ENCODE data around the gene SESTD1.

The SESTD1 gene

DNA sequence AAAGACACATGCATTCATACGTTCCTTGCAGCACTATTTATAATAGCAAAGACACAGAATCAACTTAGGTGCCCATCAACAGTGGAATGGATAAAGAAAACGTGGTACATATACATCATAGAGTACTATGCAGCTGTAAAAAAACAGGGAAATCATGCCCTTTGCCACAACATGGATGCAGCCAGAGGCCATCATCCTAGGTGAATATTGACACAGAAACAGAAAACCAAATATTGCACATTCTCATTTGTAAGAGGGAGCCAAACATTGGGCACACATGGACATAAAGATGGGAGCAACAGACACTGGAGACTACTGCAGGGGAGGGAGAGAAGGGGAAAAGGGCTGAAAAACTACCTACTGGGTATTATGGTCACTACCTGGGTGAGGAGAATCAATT, 73.5 kb downstream of the SESTD1 start:
- no peak overlapping the region for H3K9ac ChIP-seq (ENCODE audit: low read length)
- H3K36me3 ChIP-seq (ENCODE audit: control insufficient read depth, insufficient read depth, low read length) = no peaks in the 10 kb centered on the region
- H3K27me3 ChIP-seq (ENCODE audit: control insufficient read depth, insufficient read depth, low read length) = no peaks in the 10 kb centered on the region
- H3K4me1 ChIP-seq (ENCODE audit: control insufficient read depth, insufficient read depth, low read length) = no peaks in the 10 kb centered on the region
- H3K4me3 ChIP-seq (ENCODE audit: low read length) = no peak overlapping the region
- H3K27ac ChIP-seq (ENCODE audit: low read depth, low read length) = no peak overlapping the region

DNA sequence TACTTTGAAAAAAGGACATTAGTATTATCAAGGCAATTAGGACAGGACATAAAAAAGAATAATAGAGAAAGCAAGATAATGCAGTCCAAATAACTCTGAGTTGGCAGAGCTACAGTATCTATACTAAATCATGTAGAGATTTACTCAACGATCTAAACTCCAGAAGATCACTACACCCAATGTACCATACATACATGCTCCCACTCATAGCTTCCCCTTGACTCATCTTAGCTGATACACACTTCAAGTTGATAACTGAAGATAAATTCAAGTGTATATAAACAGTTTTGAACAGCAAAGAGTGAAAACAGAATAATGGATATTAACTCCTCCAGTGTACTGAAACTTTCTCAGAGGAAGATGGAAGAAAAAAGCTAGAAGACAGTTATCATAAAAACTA, 78.5 kb downstream of the SESTD1 start:
- no peaks in the 10 kb centered on the region for H3K27me3 ChIP-seq (ENCODE audit: control insufficient read depth, insufficient read depth, low read length)
- no peak overlapping the region for H3K4me3 ChIP-seq (ENCODE audit: low read length)
- no peaks in the 10 kb centered on the region for H3K4me1 ChIP-seq (ENCODE audit: control insufficient read depth, insufficient read depth, low read length)
- no peak overlapping the region for H3K9ac ChIP-seq (ENCODE audit: low read length)
- no peak overlapping the region for H3K27ac ChIP-seq (ENCODE audit: low read depth, low read length)
- no peaks in the 10 kb centered on the region for H3K36me3 ChIP-seq (ENCODE audit: control insufficient read depth, insufficient read depth, low read length)

DNA sequence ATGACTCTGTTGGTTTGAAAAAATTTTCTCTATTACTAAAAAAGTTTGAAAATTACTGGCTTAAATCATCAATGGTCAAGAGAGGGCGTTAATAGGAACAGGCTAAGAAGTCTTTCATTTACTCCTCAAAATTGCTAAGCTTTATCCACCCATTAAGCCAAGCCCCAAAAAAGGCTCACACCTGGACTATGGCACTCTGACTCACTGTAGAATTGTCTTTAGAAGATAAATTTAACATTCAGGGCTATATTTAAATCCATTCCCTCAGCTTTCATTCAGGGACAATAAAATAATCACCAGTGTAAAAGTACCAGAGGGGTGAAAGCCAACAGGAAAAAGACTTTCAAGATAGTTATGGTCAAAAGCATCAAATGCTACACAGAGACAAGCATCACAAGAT, 80.0 kb downstream of the SESTD1 start:
- no peak overlapping the region for H3K27ac ChIP-seq (ENCODE audit: low read depth, low read length)
- H3K27me3 ChIP-seq (ENCODE audit: control insufficient read depth, insufficient read depth, low read length) = no peaks in the 10 kb centered on the region
- H3K4me3 ChIP-seq (ENCODE audit: low read length) = no peak overlapping the region
- peaks cover 1% of the 10 kb centered on the region for H3K36me3 ChIP-seq (ENCODE audit: control insufficient read depth, insufficient read depth, low read length)
- no peak overlapping the region for H3K9ac ChIP-seq (ENCODE audit: low read length)
- no peaks in the 10 kb centered on the region for H3K4me1 ChIP-seq (ENCODE audit: control insufficient read depth, insufficient read depth, low read length)

DNA sequence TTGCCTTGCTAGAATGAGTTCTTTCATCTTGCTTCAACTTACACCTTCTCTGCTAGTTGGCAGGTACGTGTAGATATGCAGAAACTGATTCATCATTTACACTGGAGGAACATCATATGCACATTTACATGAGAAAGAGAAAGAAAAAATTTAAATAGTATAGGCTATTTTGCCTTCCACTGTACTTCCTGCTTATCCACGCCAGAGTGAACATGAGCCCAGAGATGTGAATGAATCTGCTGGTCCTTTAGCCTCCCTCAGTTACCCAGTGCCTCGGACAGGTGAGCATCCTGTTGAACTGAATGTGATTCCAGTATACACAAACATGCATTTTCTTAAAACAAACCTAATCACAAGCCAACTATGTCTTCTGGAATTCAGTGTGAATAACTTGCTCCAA, 83.6 kb downstream of the SESTD1 start:
- Histone ChIP-seq H3K36me3 (ENCODE audit: control insufficient read depth, insufficient read depth, low read length) (peaks cover 2% of the 10 kb centered on the region), H3K27ac (ENCODE audit: low read depth, low read length) (no peak overlapping the region), H3K4me3 (ENCODE audit: low read length) (no peak overlapping the region), H3K9ac (ENCODE audit: low read length) (no peak overlapping the region), H3K27me3 (ENCODE audit: control insufficient read depth, insufficient read depth, low read length) (no peaks in the 10 kb centered on the region), H3K4me1 (ENCODE audit: control insufficient read depth, insufficient read depth, low read length) (no peaks in the 10 kb centered on the region)

GRCh38 chr2:179180242-179180641, 84.4 kb downstream of the SESTD1 start:
- H3K9ac ChIP-seq (ENCODE audit: low read length) = no peak overlapping the region
- H3K4me3 ChIP-seq (ENCODE audit: low read length) = no peak overlapping the region
- H3K27me3 ChIP-seq (ENCODE audit: control insufficient read depth, insufficient read depth, low read length) = no peaks in the 10 kb centered on the region
- peaks cover 2% of the 10 kb centered on the region for H3K36me3 ChIP-seq (ENCODE audit: control insufficient read depth, insufficient read depth, low read length)
- H3K27ac ChIP-seq (ENCODE audit: low read depth, low read length) = no peak overlapping the region
- no peaks in the 10 kb centered on the region for H3K4me1 ChIP-seq (ENCODE audit: control insufficient read depth, insufficient read depth, low read length)

DNA sequence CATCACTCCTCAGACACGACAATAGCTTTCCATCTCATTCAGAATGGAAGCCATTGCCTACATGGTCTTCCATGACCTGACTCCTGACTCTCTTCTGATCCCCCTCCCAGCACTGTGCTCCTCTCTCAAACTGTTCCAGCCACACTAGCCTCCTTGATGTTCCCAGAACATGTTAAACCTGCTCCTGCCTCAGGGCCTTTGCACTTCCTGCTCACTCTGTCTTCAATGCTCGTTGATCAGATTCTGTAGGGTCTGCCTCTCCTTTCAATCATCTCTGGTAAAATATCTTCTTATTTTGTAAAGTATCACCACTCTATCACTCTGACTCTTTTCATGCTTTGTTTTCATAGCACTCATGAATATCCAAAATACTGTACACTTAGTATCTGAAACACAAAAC, 84.9 kb downstream of the SESTD1 start:
- Histone ChIP-seq H3K27me3 (ENCODE audit: control insufficient read depth, insufficient read depth, low read length) (no peaks in the 10 kb centered on the region), H3K27ac (ENCODE audit: low read depth, low read length) (no peak overlapping the region), H3K9ac (ENCODE audit: low read length) (no peak overlapping the region), H3K36me3 (ENCODE audit: control insufficient read depth, insufficient read depth, low read length) (peaks cover 2% of the 10 kb centered on the region), H3K4me1 (ENCODE audit: control insufficient read depth, insufficient read depth, low read length) (no peaks in the 10 kb centered on the region), H3K4me3 (ENCODE audit: low read length) (no peak overlapping the region)

GRCh38 chr2:179177694-179178093, 86.9 kb downstream of the SESTD1 start:
- Histone ChIP-seq H3K4me1 (ENCODE audit: control insufficient read depth, insufficient read depth, low read length) (no peaks in the 10 kb centered on the region), H3K4me3 (ENCODE audit: low read length) (no peak overlapping the region), H3K9ac (ENCODE audit: low read length) (no peak overlapping the region), H3K27ac (ENCODE audit: low read depth, low read length) (no peak overlapping the region), H3K36me3 (ENCODE audit: control insufficient read depth, insufficient read depth, low read length) (peaks cover 2% of the 10 kb centered on the region), H3K27me3 (ENCODE audit: control insufficient read depth, insufficient read depth, low read length) (no peaks in the 10 kb centered on the region)

DNA sequence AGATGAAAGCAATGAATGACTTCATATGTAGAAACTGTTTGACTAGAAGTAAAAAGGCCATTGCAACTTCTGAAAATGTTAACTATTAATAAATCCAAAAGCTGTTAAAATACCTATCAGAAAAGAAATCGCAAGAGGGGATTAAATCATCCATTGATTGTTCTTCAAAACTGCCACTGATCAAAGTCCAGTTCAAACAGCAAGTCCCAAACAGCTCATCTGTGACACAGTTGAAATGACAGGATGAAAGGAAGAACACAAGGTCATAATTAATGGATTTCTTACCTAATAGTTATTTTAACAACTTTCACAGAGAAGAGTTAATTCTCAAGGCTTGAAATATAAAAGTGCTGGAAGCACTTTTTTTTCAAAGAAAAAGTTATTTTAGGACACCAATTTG, 90.4 kb downstream of the SESTD1 start:
- H3K36me3 ChIP-seq (ENCODE audit: control insufficient read depth, insufficient read depth, low read length) = no peaks in the 10 kb centered on the region
- no peak overlapping the region for H3K4me3 ChIP-seq (ENCODE audit: low read length)
- H3K9ac ChIP-seq (ENCODE audit: low read length) = no peak overlapping the region
- H3K27ac ChIP-seq (ENCODE audit: low read depth, low read length) = no peak overlapping the region
- no peaks in the 10 kb centered on the region for H3K27me3 ChIP-seq (ENCODE audit: control insufficient read depth, insufficient read depth, low read length)
- peaks cover 6% of the 10 kb centered on the region for H3K4me1 ChIP-seq (ENCODE audit: control insufficient read depth, insufficient read depth, low read length)

GRCh38 chr2:179172894-179173293, 91.7 kb downstream of the SESTD1 start:
- Histone ChIP-seq H3K4me1 (ENCODE audit: control insufficient read depth, insufficient read depth, low read length) (peaks cover 6% of the 10 kb centered on the region), H3K4me3 (ENCODE audit: low read length) (no peak overlapping the region), H3K27ac (ENCODE audit: low read depth, low read length) (no peak overlapping the region), H3K27me3 (ENCODE audit: control insufficient read depth, insufficient read depth, low read length) (no peaks in the 10 kb centered on the region), H3K36me3 (ENCODE audit: control insufficient read depth, insufficient read depth, low read length) (no peaks in the 10 kb centered on the region), H3K9ac (ENCODE audit: low read length) (no peak overlapping the region)

GRCh38 chr2:179171371-179171770, 93.3 kb downstream of the SESTD1 start:
- Histone ChIP-seq H3K4me1 (ENCODE audit: control insufficient read depth, insufficient read depth, low read length) (peaks cover 6% of the 10 kb centered on the region), H3K27me3 (ENCODE audit: control insufficient read depth, insufficient read depth, low read length) (no peaks in the 10 kb centered on the region), H3K9ac (ENCODE audit: low read length) (no peak overlapping the region), H3K36me3 (ENCODE audit: control insufficient read depth, insufficient read depth, low read length) (no peaks in the 10 kb centered on the region), H3K27ac (ENCODE audit: low read depth, low read length) (no peak overlapping the region), H3K4me3 (ENCODE audit: low read length) (no peak overlapping the region)

GRCh38 chr2:179170901-179171300, 93.7 kb downstream of the SESTD1 start:
- Histone ChIP-seq H3K36me3 (ENCODE audit: control insufficient read depth, insufficient read depth, low read length) (no peaks in the 10 kb centered on the region), H3K27ac (ENCODE audit: low read depth, low read length) (no peak overlapping the region), H3K27me3 (ENCODE audit: control insufficient read depth, insufficient read depth, low read length) (no peaks in the 10 kb centered on the region), H3K4me1 (ENCODE audit: control insufficient read depth, insufficient read depth, low read length) (peaks cover 6% of the 10 kb centered on the region), H3K4me3 (ENCODE audit: low read length) (no peak overlapping the region), H3K9ac (ENCODE audit: low read length) (no peak overlapping the region)

DNA sequence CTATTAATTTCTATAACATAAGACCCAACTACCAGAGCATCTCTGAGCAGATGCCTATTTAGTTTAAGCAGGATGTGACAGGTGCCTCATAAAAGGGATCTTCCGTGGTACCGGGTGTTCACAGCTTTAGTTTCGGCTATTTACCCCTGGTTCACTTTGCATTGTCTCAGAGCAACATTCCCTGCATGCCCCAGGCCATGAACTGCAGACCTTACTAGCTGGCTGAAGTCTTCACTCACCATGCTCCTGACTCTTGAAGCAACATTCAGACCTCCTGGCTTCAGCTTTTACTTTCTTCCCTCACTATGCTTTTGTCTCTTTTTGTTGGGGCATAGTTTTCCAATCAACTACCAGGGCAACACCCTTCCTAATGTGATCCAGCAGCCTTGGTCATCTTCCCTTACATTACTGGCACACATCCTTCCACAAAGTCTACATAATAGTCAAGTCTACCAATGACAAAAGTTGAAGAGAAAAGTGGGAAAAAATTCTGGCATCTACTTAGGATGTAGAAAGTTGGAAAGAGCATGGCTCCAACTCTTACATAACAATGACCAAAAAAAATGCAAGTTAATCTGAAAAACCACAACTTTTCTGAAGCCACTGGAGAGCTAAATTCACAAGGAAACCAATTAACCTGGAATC, 99.2 kb downstream of the SESTD1 start:
- Histone ChIP-seq H3K36me3 (ENCODE audit: control insufficient read depth, insufficient read depth, low read length) (no peaks in the 10 kb centered on the region), H3K27me3 (ENCODE audit: control insufficient read depth, insufficient read depth, low read length) (no peaks in the 10 kb centered on the region), H3K4me1 (ENCODE audit: control insufficient read depth, insufficient read depth, low read length) (no peaks in the 10 kb centered on the region), H3K9ac (ENCODE audit: low read length) (no peak overlapping the region), H3K27ac (ENCODE audit: low read depth, low read length) (no peak overlapping the region), H3K4me3 (ENCODE audit: low read length) (no peak overlapping the region)

- Histone ChIP-seq H3K27me3 (ENCODE audit: control insufficient read depth, insufficient read depth, low read length) (no peaks in the 10 kb centered on the region), H3K4me1 (ENCODE audit: control insufficient read depth, insufficient read depth, low read length) (no peaks in the 10 kb centered on the region), H3K4me3 (ENCODE audit: low read length) (no peak overlapping the region), H3K36me3 (ENCODE audit: control insufficient read depth, insufficient read depth, low read length) (peaks cover 2% of the 10 kb centered on the region), H3K27ac (ENCODE audit: low read depth, low read length) (no peak overlapping the region), H3K9ac (ENCODE audit: low read length) (no peak overlapping the region)
Observed at GRCh38 chr2:179141206-179141605, 123.4 kb downstream of the SESTD1 start.

Measured in rectal smooth muscle tissue (tissue), 1 donor.